ENCODE data around the gene LMOD3. TPM values are rescaled to one million over a fixed set of nuclear protein-coding genes. Genes with fewer than 3 reads are reported as not detected.

The LMOD3 gene
- total RNA-seq, 1 donor from 2014 or later: not detected

GRCh38 chr3:69058180-69058946 lies 64.0 kb downstream of the LMOD3 start:
- no peak for DNase-seq (ENCODE audit: low read depth)

Other genes starting within 250 kb of the LMOD3 start
- gene TAFA4, start 190.0 kb downstream of the LMOD3 start, total RNA-seq: not detected in 2 replicates
- gene EOGT, start 108.9 kb downstream of the LMOD3 start, total RNA-seq: 23.2 and 52.1 TPM in 2 replicates
- 23.8 and 55.6 TPM in 2 replicates for gene TMF1, start 70.3 kb downstream of the LMOD3 start, total RNA-seq
- gene UBA3, start 42.2 kb downstream of the LMOD3 start, total RNA-seq: 81.3 and 120 TPM in 2 replicates
- 160 and 196 TPM in 2 replicates for gene ARL6IP5, start 37.7 kb downstream of the LMOD3 start, total RNA-seq